ENCODE data around the gene SPNS2.

DNA sequence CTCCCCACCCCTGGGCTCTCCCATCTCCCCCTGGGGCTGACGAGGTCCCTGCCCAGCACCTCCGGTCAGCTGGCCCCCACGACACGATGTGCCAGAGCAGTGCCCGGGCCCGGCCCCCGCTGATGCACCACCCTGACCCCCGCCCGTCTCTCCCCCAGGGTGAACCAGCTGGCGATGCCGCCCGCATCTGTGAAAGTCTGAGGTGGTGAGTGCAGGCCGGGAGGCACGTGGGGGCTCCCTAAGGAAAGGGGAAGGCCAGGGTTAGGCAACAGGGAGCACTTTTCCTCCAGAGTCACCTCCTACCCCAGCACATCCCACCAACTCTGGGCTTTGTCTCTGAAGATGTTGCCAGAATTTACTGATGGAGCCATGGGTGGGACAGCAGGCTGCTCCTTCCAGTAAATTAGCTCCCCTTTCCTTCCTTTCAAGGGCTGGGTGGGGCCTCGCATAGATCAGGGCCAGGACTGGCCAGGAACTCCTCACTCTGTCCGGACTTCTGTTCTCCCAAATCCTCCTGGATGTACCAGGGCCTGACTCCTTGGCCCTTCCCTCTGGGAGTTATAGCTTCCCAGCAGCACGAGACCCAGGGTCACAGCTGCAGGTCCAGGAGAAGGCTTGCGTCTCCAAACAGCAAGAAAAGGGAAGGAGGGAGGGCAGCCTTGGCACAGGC, 38.2 kb downstream of the SPNS2 start:
- TF ChIP-seq, protein P1, sequence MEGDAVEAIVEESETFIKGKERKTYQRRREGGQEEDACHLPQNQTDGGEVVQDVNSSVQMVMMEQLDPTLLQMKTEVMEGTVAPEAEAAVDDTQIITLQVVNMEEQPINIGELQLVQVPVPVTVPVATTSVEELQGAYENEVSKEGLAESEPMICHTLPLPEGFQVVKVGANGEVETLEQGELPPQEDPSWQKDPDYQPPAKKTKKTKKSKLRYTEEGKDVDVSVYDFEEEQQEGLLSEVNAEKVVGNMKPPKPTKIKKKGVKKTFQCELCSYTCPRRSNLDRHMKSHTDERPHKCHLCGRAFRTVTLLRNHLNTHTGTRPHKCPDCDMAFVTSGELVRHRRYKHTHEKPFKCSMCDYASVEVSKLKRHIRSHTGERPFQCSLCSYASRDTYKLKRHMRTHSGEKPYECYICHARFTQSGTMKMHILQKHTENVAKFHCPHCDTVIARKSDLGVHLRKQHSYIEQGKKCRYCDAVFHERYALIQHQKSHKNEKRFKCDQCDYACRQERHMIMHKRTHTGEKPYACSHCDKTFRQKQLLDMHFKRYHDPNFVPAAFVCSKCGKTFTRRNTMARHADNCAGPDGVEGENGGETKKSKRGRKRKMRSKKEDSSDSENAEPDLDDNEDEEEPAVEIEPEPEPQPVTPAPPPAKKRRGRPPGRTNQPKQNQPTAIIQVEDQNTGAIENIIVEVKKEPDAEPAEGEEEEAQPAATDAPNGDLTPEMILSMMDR (IDR thresholded peaks at IDR 0.05), result no peak
- no peak for TF ChIP-seq POLR2A (IDR thresholded peaks at IDR 0.05)
- no peak for TF ChIP-seq EP300 (IDR thresholded peaks at IDR 0.05)
- no peak for TF ChIP-seq POLR2AphosphoS5 (IDR thresholded peaks at IDR 0.05)
